ENCODE data around the gene OR2W3.

GRCh38 chr1:247895976-247896375 is 589 bp downstream of the OR2W3 start:
- TF ChIP-seq CTCF (IDR thresholded peaks at IDR 0.05) (no peak), POLR2A (IDR thresholded peaks at IDR 0.05) (no peak), POLR2AphosphoS5 (IDR thresholded peaks at IDR 0.05; ENCODE audit: insufficient read depth in 1 of 2, low read depth in 1 of 2) (no peak)
